HK-2 (cell line): ENCODE results near the gene TTLL8.
A peak's percentile ranks its signal among the peaks of the same experiment; 100 is the strongest.

Source experiments
- DNase-seq: peaks from one replicate; pipeline ENCODE4 v3.0.0-alpha.2; 2018; ENCODE audit not compliant: unreplicated experiment

The TTLL8 gene

GRCh38 chr22:50018608-50019285 lies 39.4 kb downstream of the TTLL8 start:
- DNase-seq: no peak

GRCh38 chr22:50017701-50018224 lies 40.3 kb downstream of the TTLL8 start:
- no peak for DNase-seq

GRCh38 chr22:50016988-50017700 lies 41.0 kb downstream of the TTLL8 start:
- peak; percentile 29 for DNase-seq

GRCh38 chr22:50016308-50016987 lies 41.6 kb downstream of the TTLL8 start:
- DNase-seq: no peak

GRCh38 chr22:50015451-50016307 lies 42.4 kb downstream of the TTLL8 start:
- DNase-seq: no peak

DNA sequence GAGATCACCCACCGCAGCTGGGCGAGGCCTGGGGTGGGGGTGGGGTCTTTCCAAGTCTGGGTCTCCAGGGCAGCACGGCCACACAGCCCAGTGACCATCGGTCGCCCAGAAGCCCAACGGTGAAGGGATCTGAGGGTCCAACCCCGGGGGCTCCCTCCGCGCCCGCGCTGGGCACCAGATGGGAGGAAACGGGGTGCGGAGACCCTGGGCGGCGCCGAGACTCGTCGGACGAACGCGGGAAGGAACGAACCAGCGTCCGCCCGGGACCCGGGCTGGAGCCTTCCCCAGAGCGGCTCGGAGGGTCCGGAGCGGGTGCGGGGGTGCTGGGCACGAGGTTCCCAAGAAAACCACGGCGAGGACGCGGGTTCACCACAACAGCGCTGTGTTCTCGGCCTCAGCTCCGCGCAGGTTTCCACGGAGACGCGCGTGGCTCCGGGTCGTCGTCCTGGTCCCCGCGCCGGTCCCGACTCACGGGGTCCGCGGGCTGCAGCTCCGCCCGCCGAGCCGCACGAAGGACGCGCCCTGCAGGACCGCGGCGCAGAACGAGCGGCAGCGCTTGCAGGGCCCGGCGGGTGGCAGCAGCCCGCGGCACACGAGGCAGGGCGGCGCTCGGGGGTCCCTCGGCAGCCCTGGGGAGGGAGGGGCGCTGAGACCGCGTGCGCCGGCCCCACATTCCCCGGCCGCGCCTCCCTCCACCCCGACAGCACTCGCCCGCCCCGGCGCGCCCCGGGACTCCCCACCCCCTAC lies 43.3 kb downstream of the TTLL8 start:
- no peak for DNase-seq

DNA sequence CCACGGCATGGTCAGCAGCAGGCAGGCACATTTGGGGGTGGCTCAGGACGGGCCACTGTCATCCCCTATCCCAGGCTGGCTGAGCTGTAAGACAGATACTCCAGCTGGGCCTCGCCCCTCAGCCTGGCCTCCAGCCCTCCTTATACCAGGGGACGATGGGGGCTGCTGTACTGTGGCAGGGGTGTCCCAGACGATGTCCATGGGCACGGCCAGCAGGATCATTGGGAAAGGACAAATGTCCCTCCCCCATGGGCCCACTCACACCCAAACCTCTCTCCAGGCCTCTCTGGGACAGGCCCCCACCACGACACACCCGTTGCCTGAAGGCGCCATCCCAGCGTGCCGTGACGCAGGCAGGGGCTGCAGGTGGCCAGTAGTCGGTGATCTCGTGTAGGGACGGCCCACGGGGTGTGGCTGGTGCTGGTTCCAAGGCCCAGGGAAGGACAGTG lies 44.0 kb downstream of the TTLL8 start:
- DNase-seq: no peak

DNA sequence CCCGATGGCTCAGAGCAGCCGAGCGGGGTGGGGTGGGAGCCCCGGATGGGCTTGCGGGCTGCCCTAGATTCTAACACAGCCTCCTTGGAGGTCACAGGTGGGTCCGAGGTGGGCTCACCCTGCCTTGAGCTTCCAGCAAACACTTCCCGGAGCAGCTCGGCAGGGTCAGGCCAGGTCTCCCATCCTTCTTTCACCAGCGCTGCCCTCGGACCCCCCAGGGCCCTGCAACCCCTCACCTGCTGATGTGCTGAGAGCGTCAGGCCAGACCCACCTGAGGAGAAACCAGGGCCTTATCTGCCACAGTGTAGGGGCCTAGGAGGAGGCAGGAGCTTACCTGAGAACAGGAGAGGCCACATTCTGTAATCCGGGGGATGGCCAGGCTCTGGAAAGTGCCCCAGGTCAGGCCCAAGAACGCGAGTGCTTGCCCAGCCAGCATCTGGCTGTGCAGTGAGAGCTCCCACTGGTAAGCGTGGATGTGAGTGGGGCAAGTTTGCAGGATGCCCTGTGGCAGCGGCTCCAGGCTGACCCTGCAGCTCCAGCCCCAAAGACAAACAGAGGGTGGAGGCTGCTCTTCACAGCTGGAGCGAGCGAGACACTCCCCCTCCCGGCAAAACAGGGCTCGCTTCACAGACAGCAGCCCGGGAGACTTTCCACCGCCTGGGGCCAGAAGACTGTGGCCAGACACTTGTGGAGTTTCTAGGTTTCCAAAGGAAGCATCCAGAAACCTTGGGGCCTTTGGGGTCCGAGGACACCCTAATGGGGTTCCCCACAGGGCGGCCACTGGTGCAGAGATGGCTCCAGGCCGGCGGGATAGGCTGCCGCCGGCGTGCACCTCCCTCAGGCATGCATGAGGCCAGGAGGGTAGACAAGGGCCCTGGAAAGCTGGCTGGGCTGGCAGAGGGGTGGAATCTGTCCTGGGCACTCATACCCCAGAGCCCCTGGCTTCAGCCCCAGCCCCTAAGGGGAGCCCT lies 45.6 kb downstream of the TTLL8 start, which contains the start of gene IL17REL:
Gene IL17REL (minus strand): TSS at position 555 of the 971 bp plus-strand sequence. CDS start 119 bp downstream, at position 436.
- DNase-seq: no peak

- DNase-seq: no peak
Observed at GRCh38 chr22:50011447-50012210, 46.5 kb downstream of the TTLL8 start.

DNA sequence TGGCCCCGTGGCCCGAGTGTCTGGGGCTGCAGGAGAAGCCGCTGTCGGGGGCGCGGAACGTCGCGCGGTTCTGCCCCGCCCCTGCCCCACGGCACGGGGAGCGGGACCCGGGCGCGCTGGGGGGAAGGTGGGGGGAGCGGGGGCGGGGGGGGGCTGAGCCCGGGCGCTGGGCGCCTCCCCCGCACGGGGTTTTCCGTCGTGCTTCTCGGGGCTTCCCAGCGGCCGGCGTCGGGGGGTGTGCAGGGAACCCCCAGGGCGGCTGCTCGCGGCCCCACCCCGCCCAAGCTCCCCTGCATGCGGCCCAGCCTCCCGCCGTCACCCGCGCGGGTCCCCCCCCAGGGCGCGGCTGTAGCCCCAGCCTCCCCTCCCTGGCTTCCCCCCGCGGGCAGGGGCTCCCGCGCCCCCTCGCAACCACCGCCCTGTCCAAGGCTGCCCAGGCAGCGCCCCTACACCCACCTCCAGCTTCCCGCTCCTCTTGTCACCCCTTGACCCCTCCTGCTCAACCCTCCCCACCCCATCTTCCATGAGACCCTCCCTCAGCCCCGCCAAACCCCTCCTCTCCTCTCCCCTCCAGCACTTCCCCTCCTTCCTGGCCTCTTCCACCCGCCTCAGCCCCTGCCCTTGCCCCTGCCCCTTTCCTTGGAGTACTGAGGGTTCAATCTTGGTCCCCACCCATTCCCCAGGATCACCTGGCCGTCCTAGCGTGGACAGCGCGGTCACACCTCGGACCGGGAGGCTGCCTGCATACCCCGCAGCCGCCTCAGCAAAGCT lies 47.2 kb downstream of the TTLL8 start:
- DNase-seq: no peak

- DNase-seq: no peak
Observed at GRCh38 chr22:50009765-50010675, 48.1 kb downstream of the TTLL8 start.

- DNase-seq: no peak
Observed at GRCh38 chr22:50009251-50009650, 48.8 kb downstream of the TTLL8 start.

GRCh38 chr22:50008151-50009040 lies 49.7 kb downstream of the TTLL8 start:
- DNase-seq: no peak

GRCh38 chr22:50007057-50007511 lies 51.0 kb downstream of the TTLL8 start:
- DNase-seq: no peak

- DNase-seq: no peak
Observed at GRCh38 chr22:50004918-50005317, 53.2 kb downstream of the TTLL8 start.

DNA sequence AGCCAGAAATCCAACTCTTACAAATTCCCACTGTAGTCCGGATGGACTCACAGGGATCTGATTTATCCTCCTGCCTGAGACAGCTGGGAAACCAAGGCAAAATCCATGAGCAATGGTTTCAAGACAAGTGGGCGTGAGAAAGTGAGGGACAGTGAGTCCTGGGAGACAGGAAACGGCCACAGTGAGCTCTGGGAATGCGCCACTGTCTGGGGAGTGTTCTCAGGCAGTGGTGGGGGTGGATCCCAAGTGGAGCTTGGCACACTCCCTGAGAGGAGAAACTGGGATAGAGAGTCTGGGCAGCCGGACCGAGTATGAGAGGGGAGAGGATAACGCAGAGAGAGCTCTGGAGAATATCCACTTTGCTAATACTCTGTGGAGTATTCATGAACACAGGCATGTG lies 55.3 kb downstream of the TTLL8 start:
- no peak for DNase-seq
